HCT116 (cell line): ENCODE results near the gene UMOD. TPM values are rescaled to one million over a fixed set of nuclear protein-coding genes. Genes with fewer than 3 reads are reported as not detected.

Experiments used
- ATAC-seq: fragments of 200-7000 bp; cut with Tn5 transposase; 2 replicates; pipeline ENCODE4 v1.9.1; 2020; ENCODE audit warnings: mild to moderate bottlenecking, moderate library complexity
- BruUV-seq: library from RNA; stranded (reverse); fragments of 400-500 nt; replicated peaks from 2 replicates; lab custom pipeline; 2021; lab: Mats Ljungman, UMichigan
- CTCF ChIA-PET: fragments of 300-600 bp; sonication (Branson Sonifier 250); formaldehyde crosslinking; loops from one replicate; lab custom pipeline; 2021; ENCODE audit warnings: antibody characterized with exemption; lab: Charles Lee
- POLR2A ChIA-PET: fragments of 300-600, 350-600 bp; sonication (Branson Sonifier 250); formaldehyde crosslinking; loops from one replicate; lab custom pipeline; 2021; ENCODE audit warnings: antibody characterized with exemption; lab: Charles Lee
- RAD21 ChIA-PET, 2 experiments: fragments of 300-600 bp; sonication (Branson Sonifier 250); formaldehyde crosslinking; loops; one replicate each; lab custom pipeline; 2023; ENCODE audit warnings: low total read pairs in 2 of 2; ENCODE audit not compliant: uncharacterized antibody in 2 of 2, unreplicated experiment in 2 of 2, low non-redundant PET in 1 of 2; lab: Charles Lee
- DNase-seq: peaks from one replicate; pipeline ENCODE4 v3.0.0-alpha.2; 2010; ENCODE audit warnings: low read depth, low spot score
- H2AFZ ChIP-seq: fragments of 200-600 bp; shearing (Covaris generic), sonication (generic); 2 replicates; pipeline ENCODE4 v1.6.1; 2017; ENCODE audit warnings: low read depth, mixed run types, mixed read lengths, antibody characterized with exemption, low read length; ENCODE audit not compliant: poor library complexity, severe bottlenecking
- H3K27ac ChIP-seq: 2 replicates; pipeline ENCODE4 v1.5.1; 2012; ENCODE audit warnings: low read depth, low read length
- H3K27me3 ChIP-seq: fragments of 200-600 bp; sonication (generic); 2 replicates; pipeline ENCODE4 v1.6.1; 2016; ENCODE audit warnings: mixed run types, low read length, mixed read lengths; ENCODE audit not compliant: insufficient read depth
- H3K36me3 ChIP-seq, 2 experiments: fragments of 200-500 bp in 1 of 2; fragments of 200-600 bp in 1 of 2; sonication (Bioruptor generic) in 1 of 2; sonication (generic) in 1 of 2; 2 replicates each; pipeline versions ENCODE4 v1.5.1 to v1.6.1; 2014 to 2016; ENCODE audit warnings: low read length in 2 of 2, inconsistent platforms in 1 of 2, mixed read lengths in 1 of 2, mixed run types in 1 of 2; ENCODE audit not compliant: insufficient read depth in 2 of 2, control insufficient read depth in 1 of 2
- H3K4me1 ChIP-seq, 2 experiments: fragments of 200-600 bp in 1 of 2; sonication (generic) in 1 of 2; 2 replicates each; pipeline versions ENCODE4 v1.5.1 to v1.6.1; 2012 to 2017; ENCODE audit warnings: low read length in 2 of 2, inconsistent platforms in 1 of 2, mild to moderate bottlenecking in 1 of 2, mixed read lengths in 1 of 2, mixed run types in 1 of 2, moderate library complexity in 1 of 2; ENCODE audit not compliant: insufficient read depth in 2 of 2, control insufficient read depth in 1 of 2
- H3K4me2 ChIP-seq: fragments of 200-600 bp; sonication (generic); 2 replicates; pipeline ENCODE4 v1.6.1; 2017; ENCODE audit warnings: mixed run types, low read length, mixed read lengths
- H3K4me3 ChIP-seq, 2 experiments: fragments of 200-600 bp in 1 of 2; sonication (generic) in 1 of 2; replicated peaks in 1 of 2; 2 replicates each; pipeline ENCODE4 v1.5.1; 2011 to 2016; ENCODE audit warnings: low read length in 2 of 2, control low read depth in 1 of 2, low read depth in 1 of 2, mild to moderate bottlenecking in 1 of 2, mixed read lengths in 1 of 2, mixed run types in 1 of 2
- H3K79me2 ChIP-seq: fragments of 200-600 bp; sonication (generic); 2 replicates; pipeline ENCODE4 v1.6.1; 2017; ENCODE audit warnings: mild to moderate bottlenecking, mixed run types, low read length, moderate library complexity, mixed read lengths; ENCODE audit not compliant: insufficient read depth
- H3K9ac ChIP-seq: fragments of 200-600 bp; sonication (generic); 2 replicates; pipeline ENCODE4 v1.6.1; 2016; ENCODE audit warnings: low read length, mixed read lengths
- H3K9me2 ChIP-seq: fragments of 200-600 bp; sonication (generic), shearing (Covaris generic); 2 replicates; pipeline ENCODE4 v1.6.1; 2017; ENCODE audit warnings: mixed run types, mild to moderate bottlenecking, moderate library complexity; ENCODE audit not compliant: insufficient read depth
- H3K9me3 ChIP-seq, 2 experiments: fragments of 200-500 bp in 1 of 2; fragments of 200-600 bp in 1 of 2; sonication (Bioruptor generic) in 1 of 2; sonication (generic) in 1 of 2; 2 replicates each; pipeline ENCODE4 v1.6.1; 2014 to 2017; ENCODE audit warnings: low read length in 2 of 2, mixed read lengths in 2 of 2, inconsistent platforms in 1 of 2, low read depth in 1 of 2, mild to moderate bottlenecking in 1 of 2, mixed run types in 1 of 2, moderate library complexity in 1 of 2; ENCODE audit not compliant: control insufficient read depth in 1 of 2, insufficient read depth in 1 of 2
- H4K20me1 ChIP-seq: fragments of 200-600 bp; sonication (generic), shearing (Covaris generic); 2 replicates; pipeline ENCODE4 v1.6.1; 2017; ENCODE audit warnings: mixed run types, mild to moderate bottlenecking, moderate library complexity; ENCODE audit not compliant: insufficient read depth
- CEBPB ChIP-seq: IDR thresholded peaks from 2 replicates; pipeline ENCODE4 v1.6.1; 2012; ENCODE audit warnings: low read depth
- EGR1 ChIP-seq: IDR thresholded peaks from 2 replicates; pipeline ENCODE4 v1.6.1; 2012; ENCODE audit warnings: low read depth
- EZH2phosphoT487 ChIP-seq: fragments of 200-600 bp; IDR thresholded peaks from 2 replicates; pipeline ENCODE4 v1.6.1; 2018; ENCODE audit warnings: antibody characterized with exemption, borderline replicate concordance
- JUND ChIP-seq: IDR thresholded peaks from 2 replicates; pipeline ENCODE4 v1.6.1; 2012
- POLR2A ChIP-seq: IDR thresholded peaks from 2 replicates; pipeline ENCODE4 v1.7.0; 2011; ENCODE audit warnings: borderline replicate concordance; ENCODE audit not compliant: insufficient read depth, insufficient read length; ENCODE audit errors: extremely low read depth
- RAD21 ChIP-seq: IDR thresholded peaks from 2 replicates; pipeline ENCODE4 v1.6.1; 2012; ENCODE audit warnings: low read depth, mild to moderate bottlenecking
- SIN3A ChIP-seq: IDR thresholded peaks from 2 replicates; pipeline ENCODE4 v1.6.1; 2012; ENCODE audit warnings: low read depth
- SP1 ChIP-seq: IDR thresholded peaks from 2 replicates; pipeline ENCODE4 v1.6.1; 2012; ENCODE audit warnings: low read depth
- YY1 ChIP-seq: IDR thresholded peaks from 2 replicates; pipeline ENCODE4 v1.6.1; 2011; ENCODE audit warnings: low read length, low read depth, moderate library complexity, mild to moderate bottlenecking; ENCODE audit not compliant: insufficient replicate concordance; ENCODE audit errors: extremely low read depth
- ZFX ChIP-seq: fragments of 450-650 bp; IDR thresholded peaks from 2 replicates; pipeline ENCODE4 v1.6.1; 2017
- intact Hi-C: fragments of 100-400 bp; cut with micrococcal nuclease; formaldehyde crosslinking; loops from 2 replicates; pipeline ENCODE4 v1.10.0; 2022
- total RNA-seq: library from RNA; stranded (reverse); gene quantifications from one replicate; pipeline ENCODE4 v1.2.1, GENCODE V29; 2021; ENCODE audit not compliant: unreplicated experiment
- TF ChIP-seq, protein P1 (sequence below): IDR thresholded peaks from 2 replicates; pipeline ENCODE4 v1.6.1; 2012
- TF ChIP-seq, protein P2 (sequence below), 3 experiments: fragments of 200-600 bp in 1 of 3; sonication (generic) in 1 of 3; IDR thresholded peaks in 2 of 3; conservative IDR thresholded peaks in 1 of 3; 2 replicates each; pipeline ENCODE4 v1.5.1; 2012 to 2017; ENCODE audit warnings: low read depth in 2 of 3, low read length in 2 of 3, antibody characterized with exemption in 1 of 3, borderline replicate concordance in 1 of 3, control low read depth in 1 of 3, mild to moderate bottlenecking in 1 of 3, mixed read lengths in 1 of 3, mixed run types in 1 of 3, moderate library complexity in 1 of 3; ENCODE audit not compliant: insufficient read depth in 1 of 3
- TF ChIP-seq, protein P3 (sequence below): IDR thresholded peaks from 2 replicates; pipeline ENCODE4 v1.6.1; 2012
- TF ChIP-seq, protein P4 (sequence below): IDR thresholded peaks from 2 replicates; pipeline ENCODE4 v1.6.1; 2012; ENCODE audit warnings: low read depth

UMOD gene
- total RNA-seq, 1 experiment from 2014 or later, result not detected

DNA sequence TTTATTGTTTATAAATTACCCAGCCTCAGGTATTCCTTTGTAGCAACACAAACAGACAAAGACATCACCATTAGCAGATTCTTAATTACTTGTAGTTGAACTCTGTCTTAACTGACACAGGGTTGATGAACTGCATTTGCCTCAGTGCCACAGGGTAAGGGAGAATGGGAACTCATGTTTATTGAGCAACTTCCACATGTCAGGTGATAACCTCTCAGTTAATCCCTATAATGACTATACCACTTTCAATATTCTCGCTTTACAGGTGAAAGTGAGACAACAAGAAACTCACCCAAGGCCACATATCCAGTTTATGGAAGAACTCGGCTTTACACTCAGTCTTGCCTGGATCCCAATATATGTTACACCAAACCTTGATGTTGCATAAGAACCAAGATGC is 43.4 kb upstream of the UMOD start:
- Histone ChIP-seq H3K9me2 (no peaks in the 10 kb centered on the region), H3K79me2 (no peaks in the 10 kb centered on the region), H3K4me2 (no peak overlapping the region), H3K4me3 (no peak overlapping the region), H3K36me3 (no peaks in the 10 kb centered on the region), H3K9me3 (no peaks in the 10 kb centered on the region), H2AFZ (no peak overlapping the region), H4K20me1 (no peaks in the 10 kb centered on the region), H3K9ac (no peak overlapping the region), H3K4me1 (no peaks in the 10 kb centered on the region), H3K27ac (no peak overlapping the region), H3K27me3 (peaks cover 8% of the 10 kb centered on the region; the same call in 1 of the 2 replicates)
- no peak for ATAC-seq
- no peak for TF ChIP-seq POLR2A
- TF ChIP-seq SIN3A, result no peak
- TF ChIP-seq RAD21, result no peak
- no peak for TF ChIP-seq JUND
- TF ChIP-seq ZFX, result no peak
- TF ChIP-seq, protein P1, sequence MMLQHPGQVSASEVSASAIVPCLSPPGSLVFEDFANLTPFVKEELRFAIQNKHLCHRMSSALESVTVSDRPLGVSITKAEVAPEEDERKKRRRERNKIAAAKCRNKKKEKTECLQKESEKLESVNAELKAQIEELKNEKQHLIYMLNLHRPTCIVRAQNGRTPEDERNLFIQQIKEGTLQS, result no peak
- TF ChIP-seq, protein P2, sequence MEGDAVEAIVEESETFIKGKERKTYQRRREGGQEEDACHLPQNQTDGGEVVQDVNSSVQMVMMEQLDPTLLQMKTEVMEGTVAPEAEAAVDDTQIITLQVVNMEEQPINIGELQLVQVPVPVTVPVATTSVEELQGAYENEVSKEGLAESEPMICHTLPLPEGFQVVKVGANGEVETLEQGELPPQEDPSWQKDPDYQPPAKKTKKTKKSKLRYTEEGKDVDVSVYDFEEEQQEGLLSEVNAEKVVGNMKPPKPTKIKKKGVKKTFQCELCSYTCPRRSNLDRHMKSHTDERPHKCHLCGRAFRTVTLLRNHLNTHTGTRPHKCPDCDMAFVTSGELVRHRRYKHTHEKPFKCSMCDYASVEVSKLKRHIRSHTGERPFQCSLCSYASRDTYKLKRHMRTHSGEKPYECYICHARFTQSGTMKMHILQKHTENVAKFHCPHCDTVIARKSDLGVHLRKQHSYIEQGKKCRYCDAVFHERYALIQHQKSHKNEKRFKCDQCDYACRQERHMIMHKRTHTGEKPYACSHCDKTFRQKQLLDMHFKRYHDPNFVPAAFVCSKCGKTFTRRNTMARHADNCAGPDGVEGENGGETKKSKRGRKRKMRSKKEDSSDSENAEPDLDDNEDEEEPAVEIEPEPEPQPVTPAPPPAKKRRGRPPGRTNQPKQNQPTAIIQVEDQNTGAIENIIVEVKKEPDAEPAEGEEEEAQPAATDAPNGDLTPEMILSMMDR (IDR thresholded peaks at IDR 0.05 in 2 of 3, conservative IDR thresholded peaks at IDR 0.05 in 1 of 3; ENCODE audit: borderline replicate concordance in 1 of 3, insufficient read depth in 1 of 3, low read depth in 2 of 3, low read length in 2 of 3), result no peak
- no peak for TF ChIP-seq EGR1
- TF ChIP-seq, protein P3, sequence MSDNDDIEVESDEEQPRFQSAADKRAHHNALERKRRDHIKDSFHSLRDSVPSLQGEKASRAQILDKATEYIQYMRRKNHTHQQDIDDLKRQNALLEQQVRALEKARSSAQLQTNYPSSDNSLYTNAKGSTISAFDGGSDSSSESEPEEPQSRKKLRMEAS, result no peak
- TF ChIP-seq EZH2phosphoT487, result no peak
- TF ChIP-seq YY1, result no peak
- TF ChIP-seq CEBPB, result no peak
- TF ChIP-seq, protein P4, sequence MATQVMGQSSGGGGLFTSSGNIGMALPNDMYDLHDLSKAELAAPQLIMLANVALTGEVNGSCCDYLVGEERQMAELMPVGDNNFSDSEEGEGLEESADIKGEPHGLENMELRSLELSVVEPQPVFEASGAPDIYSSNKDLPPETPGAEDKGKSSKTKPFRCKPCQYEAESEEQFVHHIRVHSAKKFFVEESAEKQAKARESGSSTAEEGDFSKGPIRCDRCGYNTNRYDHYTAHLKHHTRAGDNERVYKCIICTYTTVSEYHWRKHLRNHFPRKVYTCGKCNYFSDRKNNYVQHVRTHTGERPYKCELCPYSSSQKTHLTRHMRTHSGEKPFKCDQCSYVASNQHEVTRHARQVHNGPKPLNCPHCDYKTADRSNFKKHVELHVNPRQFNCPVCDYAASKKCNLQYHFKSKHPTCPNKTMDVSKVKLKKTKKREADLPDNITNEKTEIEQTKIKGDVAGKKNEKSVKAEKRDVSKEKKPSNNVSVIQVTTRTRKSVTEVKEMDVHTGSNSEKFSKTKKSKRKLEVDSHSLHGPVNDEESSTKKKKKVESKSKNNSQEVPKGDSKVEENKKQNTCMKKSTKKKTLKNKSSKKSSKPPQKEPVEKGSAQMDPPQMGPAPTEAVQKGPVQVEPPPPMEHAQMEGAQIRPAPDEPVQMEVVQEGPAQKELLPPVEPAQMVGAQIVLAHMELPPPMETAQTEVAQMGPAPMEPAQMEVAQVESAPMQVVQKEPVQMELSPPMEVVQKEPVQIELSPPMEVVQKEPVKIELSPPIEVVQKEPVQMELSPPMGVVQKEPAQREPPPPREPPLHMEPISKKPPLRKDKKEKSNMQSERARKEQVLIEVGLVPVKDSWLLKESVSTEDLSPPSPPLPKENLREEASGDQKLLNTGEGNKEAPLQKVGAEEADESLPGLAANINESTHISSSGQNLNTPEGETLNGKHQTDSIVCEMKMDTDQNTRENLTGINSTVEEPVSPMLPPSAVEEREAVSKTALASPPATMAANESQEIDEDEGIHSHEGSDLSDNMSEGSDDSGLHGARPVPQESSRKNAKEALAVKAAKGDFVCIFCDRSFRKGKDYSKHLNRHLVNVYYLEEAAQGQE, result no peak
- TF ChIP-seq SP1, result no peak
- RAD21 ChIA-PET, result no interaction called here
- DNase-seq, result no peak
- BruUV-seq, result no TSS peak
- POLR2A ChIA-PET, result no interaction called here
- intact Hi-C loops, result no loop called here
- CTCF ChIA-PET, result interaction anchor here (3.5 kb wide), 1 partner anchor 11 kb away, joined by 15 read pairs; no protein-coding TSS in a partner anchor
